KG1 (cell line): ENCODE results near the gene FLNC.

Source experiments
- DNase-seq: peaks from one replicate; lab custom pipeline; 2025; lab: John Stamatoyannopoulos, UW

FLNC gene

GRCh38 chr7:128894101-128894440, 63.9 kb downstream of the FLNC start:
- no peak for DNase-seq

- no peak for DNase-seq
Measured at GRCh38 chr7:128895320-128895719, 65.1 kb downstream of the FLNC start.

GRCh38 chr7:128899392-128899791, 69.2 kb downstream of the FLNC start:
- no peak for DNase-seq

- no peak for DNase-seq
Measured at GRCh38 chr7:128900237-128900636, 70.0 kb downstream of the FLNC start.

- DNase-seq, result no peak
Measured at GRCh38 chr7:128902761-128903585, 72.8 kb downstream of the FLNC start.

- no peak for DNase-seq
Measured at GRCh38 chr7:128903621-128904361, 73.6 kb downstream of the FLNC start.

- peak; percentile 1 for DNase-seq
Measured at GRCh38 chr7:128904381-128905197, 74.4 kb downstream of the FLNC start.

- DNase-seq, result no peak
Measured at GRCh38 chr7:128906001-128906765, 76.0 kb downstream of the FLNC start.

- no peak for DNase-seq
Measured at GRCh38 chr7:128906766-128907559, 76.8 kb downstream of the FLNC start.
